ENCODE data around the gene ROCK1. TPM values are rescaled to one million over a fixed set of nuclear protein-coding genes. Genes with fewer than 3 reads are reported as not detected.
"Not testable (repeated sequence)": the region's sequence is repeated elsewhere in the genome, so short reads cannot be mapped to it uniquely, and the experiment has no call there.

ROCK1 gene
- total RNA-seq, 2 experiments from 2014 or later = 54.9 to 59.4 TPM

- no peak for DNase-seq
- no peak overlapping the region for H3K4me3 Mint-ChIP-seq
- POLR2A ChIA-PET = interaction anchor here (0.6 kb wide), 1 partner anchor 80 kb away, joined by 3 read pairs; the partner anchor contains the start of gene ROCK1
- H3K27me3 Mint-ChIP-seq = no peaks in the 10 kb centered on the region
- no peak overlapping the region for H3K27ac Mint-ChIP-seq
- peaks cover 5% of the 10 kb centered on the region for H3K4me1 Mint-ChIP-seq (ENCODE audit: low read depth)
- peaks cover 34% of the 10 kb centered on the region for H3K36me3 Mint-ChIP-seq
- peaks cover 11% of the 10 kb centered on the region for H3K9me3 Mint-ChIP-seq
- intact Hi-C loops (cut with micrococcal nuclease) = no loop called here
- CTCF ChIA-PET = no interaction called here
Observed at GRCh38 chr18:21031845-21032244, 79.8 kb downstream of the ROCK1 start.

DNA sequence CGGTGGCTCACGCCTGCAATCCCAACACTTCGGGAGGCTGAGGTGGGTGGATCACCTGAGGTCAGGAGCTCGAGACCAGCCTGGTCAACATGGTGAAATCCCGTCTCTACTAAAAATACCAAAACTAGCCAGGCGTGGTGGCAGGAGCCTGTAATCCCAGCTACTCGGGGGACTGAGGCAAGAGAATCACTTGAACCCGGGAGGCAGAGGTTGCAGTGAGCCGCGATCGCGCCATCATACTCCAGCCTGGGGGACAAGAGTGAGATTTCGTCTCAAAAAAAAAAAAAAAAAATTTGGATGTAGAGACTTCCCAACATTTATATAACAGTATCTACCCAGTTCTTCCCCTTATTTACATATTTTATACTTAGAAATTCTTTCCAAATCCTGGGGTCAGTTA lies 93.4 kb downstream of the ROCK1 start:
- H3K4me3 Mint-ChIP-seq; CTCF ChIA-PET; DNase-seq; intact Hi-C loops (cut with micrococcal nuclease); H3K27ac Mint-ChIP-seq; H3K9me3 Mint-ChIP-seq; POLR2A ChIA-PET; H3K4me1 Mint-ChIP-seq (ENCODE audit: low read depth); H3K27me3 Mint-ChIP-seq: not testable (repeated sequence)
- H3K36me3 Mint-ChIP-seq = peaks cover 39% of the 10 kb centered on the region

- Mint-ChIP-seq H3K36me3 (peaks cover 55% of the 10 kb centered on the region), H3K4me3 (no peak overlapping the region), H3K9me3 (peaks cover 18% of the 10 kb centered on the region), H3K4me1 (ENCODE audit: low read depth) (no peaks in the 10 kb centered on the region), H3K27me3 (no peaks in the 10 kb centered on the region), H3K27ac (no peak overlapping the region)
- intact Hi-C loops (cut with micrococcal nuclease) = no loop called here
- ChIA-PET POLR2A (no interaction called here), CTCF (no interaction called here)
- no peak for DNase-seq
Observed at GRCh38 chr18:21012308-21012707, 99.3 kb downstream of the ROCK1 start.

DNA sequence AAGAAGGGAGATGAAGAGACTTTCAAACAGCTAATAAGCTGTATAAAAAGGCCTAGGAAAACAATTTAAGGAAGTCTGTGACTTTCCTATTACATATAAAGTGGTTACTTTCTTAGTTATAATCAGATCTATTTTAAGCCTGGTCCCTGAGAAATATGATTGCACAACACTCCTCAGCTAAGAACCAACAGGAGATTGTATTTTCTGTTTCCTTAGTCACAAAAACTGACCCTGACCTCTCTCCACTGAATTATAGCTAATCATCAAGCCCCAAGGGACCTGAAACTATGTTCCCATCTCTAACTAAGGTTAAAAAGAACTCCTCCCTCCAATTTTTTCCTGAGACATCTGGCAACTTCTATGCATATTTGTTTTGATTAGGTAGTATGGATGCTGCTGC lies 106.9 kb downstream of the ROCK1 start:
- DNase-seq = no peak
- Mint-ChIP-seq H3K27me3 (no peaks in the 10 kb centered on the region), H3K36me3 (peaks cover 28% of the 10 kb centered on the region), H3K4me3 (no peak overlapping the region), H3K9me3 (no peaks in the 10 kb centered on the region), H3K4me1 (ENCODE audit: low read depth) (peaks cover 4% of the 10 kb centered on the region), H3K27ac (no peak overlapping the region)
- ChIA-PET CTCF (no interaction called here), POLR2A (no interaction called here)
- intact Hi-C loops (cut with micrococcal nuclease) = no loop called here

GRCh38 chr18:21000667-21001066 lies 110.9 kb downstream of the ROCK1 start:
- Mint-ChIP-seq H3K27me3 (no peaks in the 10 kb centered on the region), H3K27ac (no peak overlapping the region), H3K4me1 (ENCODE audit: low read depth) (peaks cover 26% of the 10 kb centered on the region), H3K4me3 (no peak overlapping the region), H3K36me3 (peaks cover 39% of the 10 kb centered on the region), H3K9me3 (no peaks in the 10 kb centered on the region)
- intact Hi-C loops (cut with micrococcal nuclease) = no loop called here
- ChIA-PET CTCF (interaction anchor here (1.4 kb wide), 1 partner anchor 13 kb away, joined by 3 read pairs; no protein-coding TSS in a partner anchor), POLR2A (no interaction called here)
- no peak for DNase-seq

GRCh38 chr18:20997371-20997770 lies 114.2 kb downstream of the ROCK1 start:
- no peak for DNase-seq
- Mint-ChIP-seq H3K27me3 (no peaks in the 10 kb centered on the region), H3K27ac (no peak overlapping the region), H3K9me3 (no peaks in the 10 kb centered on the region), H3K4me1 (ENCODE audit: low read depth) (peaks cover 26% of the 10 kb centered on the region), H3K36me3 (peaks cover 36% of the 10 kb centered on the region), H3K4me3 (no peak overlapping the region)
- ChIA-PET POLR2A (no interaction called here), CTCF (no interaction called here)
- intact Hi-C loops (cut with micrococcal nuclease) = no loop called here

DNA sequence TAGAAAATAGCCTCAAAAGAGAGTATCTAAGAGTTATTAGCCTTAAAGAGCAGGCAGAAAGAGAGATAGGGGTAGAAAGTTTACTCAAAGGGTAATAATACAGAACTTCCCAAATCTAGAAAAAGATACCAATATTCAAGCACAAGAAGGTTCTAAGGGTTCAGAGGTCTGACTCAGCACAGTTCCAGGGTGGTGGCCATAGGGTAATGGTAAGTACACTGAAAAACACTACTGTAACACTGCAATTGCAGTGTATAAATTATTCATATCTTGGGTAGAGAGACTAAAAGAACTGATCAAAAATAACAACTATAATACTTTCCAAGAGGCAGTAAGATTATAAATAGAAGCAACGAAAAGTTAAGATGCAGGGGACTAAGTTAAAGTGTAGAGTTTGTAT lies 115.2 kb downstream of the ROCK1 start:
- POLR2A ChIA-PET = no interaction called here
- Mint-ChIP-seq H3K36me3 (peaks cover 34% of the 10 kb centered on the region), H3K4me1 (ENCODE audit: low read depth) (peaks cover 26% of the 10 kb centered on the region), H3K27me3 (no peaks in the 10 kb centered on the region), H3K4me3 (no peak overlapping the region), H3K27ac (no peak overlapping the region), H3K9me3 (no peaks in the 10 kb centered on the region)
- DNase-seq = no peak
- CTCF ChIA-PET = no interaction called here
- intact Hi-C loops (cut with micrococcal nuclease) = no loop called here

DNA sequence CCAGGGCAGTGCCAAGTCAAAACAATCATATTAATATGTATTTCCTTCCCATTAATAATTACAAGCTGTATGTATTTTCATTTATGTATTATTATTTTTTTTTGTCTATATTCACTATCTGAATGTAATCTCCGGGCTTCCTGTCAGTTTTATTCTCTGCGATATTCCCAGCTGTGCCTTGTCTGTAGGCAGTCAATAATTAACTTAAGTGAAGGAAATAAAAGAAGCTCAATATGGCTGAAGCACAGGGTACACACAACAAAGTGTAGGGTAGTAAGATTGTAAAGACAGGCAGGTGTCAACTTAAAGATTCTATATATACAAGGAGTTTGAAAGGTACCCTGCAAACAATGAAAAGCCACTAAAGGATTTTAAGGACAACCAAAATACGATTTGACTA lies 122.9 kb downstream of the ROCK1 start:
- H3K4me1 Mint-ChIP-seq (ENCODE audit: low read depth) = no peaks in the 10 kb centered on the region
- no peaks in the 10 kb centered on the region for H3K9me3 Mint-ChIP-seq
- ChIA-PET CTCF (no interaction called here), POLR2A (no interaction called here)
- no peaks in the 10 kb centered on the region for H3K27me3 Mint-ChIP-seq
- no peak for DNase-seq
- intact Hi-C loops (cut with micrococcal nuclease) = no loop called here
- H3K4me3 Mint-ChIP-seq = no peak overlapping the region
- H3K36me3 Mint-ChIP-seq = peaks cover 31% of the 10 kb centered on the region
- H3K27ac Mint-ChIP-seq = no peak overlapping the region

- no peak overlapping the region for H3K4me3 Mint-ChIP-seq
- CTCF ChIA-PET = interaction anchor here (1.1 kb wide), 1 partner anchor 28 kb away, joined by 3 read pairs; no protein-coding TSS in a partner anchor
- peaks cover 28% of the 10 kb centered on the region for H3K36me3 Mint-ChIP-seq
- no peaks in the 10 kb centered on the region for H3K4me1 Mint-ChIP-seq (ENCODE audit: low read depth)
- peak overlapping the region; percentile 2 for H3K27ac Mint-ChIP-seq
- no peaks in the 10 kb centered on the region for H3K9me3 Mint-ChIP-seq
- POLR2A ChIA-PET = no interaction called here
- H3K27me3 Mint-ChIP-seq = no peaks in the 10 kb centered on the region
- intact Hi-C loops (cut with micrococcal nuclease) = no loop called here
- DNase-seq = no peak
Observed at GRCh38 chr18:20975077-20975476, 136.5 kb downstream of the ROCK1 start.

- H3K27ac Mint-ChIP-seq = no peak overlapping the region
- ChIA-PET CTCF (interaction anchor here (0.9 to 1.3 kb wide), 3 partner anchors 9 to 208 kb away, joined by 3 read pairs; no protein-coding TSS in a partner anchor), POLR2A (no interaction called here)
- peaks cover 19% of the 10 kb centered on the region for H3K36me3 Mint-ChIP-seq
- H3K27me3 Mint-ChIP-seq = no peaks in the 10 kb centered on the region
- no peak overlapping the region for H3K4me3 Mint-ChIP-seq
- no peaks in the 10 kb centered on the region for H3K4me1 Mint-ChIP-seq (ENCODE audit: low read depth)
- DNase-seq = no peak
- no peaks in the 10 kb centered on the region for H3K9me3 Mint-ChIP-seq
- intact Hi-C loops (cut with micrococcal nuclease) = loop anchor here (1.0 to 2.0 kb wide), 2 partner anchors 139 to 207 kb away; partner anchors contain the start of gene ROCK1
Observed at GRCh38 chr18:20971886-20972267, 139.7 kb downstream of the ROCK1 start.

- ChIA-PET CTCF (interaction anchor here (1.1 kb wide), 1 partner anchor 213 kb away, joined by 3 read pairs; no protein-coding TSS in a partner anchor), POLR2A (no interaction called here)
- no peaks in the 10 kb centered on the region for H3K9me3 Mint-ChIP-seq
- H3K27ac Mint-ChIP-seq = no peak overlapping the region
- no peaks in the 10 kb centered on the region for H3K4me1 Mint-ChIP-seq (ENCODE audit: low read depth)
- intact Hi-C loops (cut with micrococcal nuclease) = no loop called here
- no peak for DNase-seq
- no peak overlapping the region for H3K4me3 Mint-ChIP-seq
- peaks cover 27% of the 10 kb centered on the region for H3K36me3 Mint-ChIP-seq
- H3K27me3 Mint-ChIP-seq = no peaks in the 10 kb centered on the region
Observed at GRCh38 chr18:20966795-20967194, 144.8 kb downstream of the ROCK1 start.

DNA sequence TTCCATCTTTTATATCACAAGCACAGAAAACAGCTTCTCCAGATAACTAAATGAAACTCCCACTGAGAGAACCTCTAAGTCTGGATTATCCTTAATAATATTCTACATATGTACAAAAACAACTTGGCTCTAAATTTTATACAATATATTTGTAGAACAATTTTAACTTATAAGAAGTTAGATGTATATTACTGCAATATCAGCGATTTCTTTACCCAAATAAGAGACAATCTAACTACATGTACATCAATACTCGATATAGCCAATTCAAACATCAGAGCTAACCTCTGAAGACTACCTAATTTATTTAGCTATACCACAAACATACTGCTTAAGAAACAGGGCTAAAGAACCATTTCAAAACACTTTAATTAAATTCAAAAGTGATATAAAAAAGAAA lies 148.6 kb downstream of the ROCK1 start:
- H3K4me1 Mint-ChIP-seq (ENCODE audit: low read depth) = no peaks in the 10 kb centered on the region
- no peak overlapping the region for H3K4me3 Mint-ChIP-seq
- POLR2A ChIA-PET = no interaction called here
- CTCF ChIA-PET = no interaction called here
- no peaks in the 10 kb centered on the region for H3K27me3 Mint-ChIP-seq
- no peak overlapping the region for H3K27ac Mint-ChIP-seq
- peaks cover 35% of the 10 kb centered on the region for H3K36me3 Mint-ChIP-seq
- H3K9me3 Mint-ChIP-seq = no peaks in the 10 kb centered on the region
- DNase-seq = no peak
- intact Hi-C loops (cut with micrococcal nuclease) = no loop called here

- no peaks in the 10 kb centered on the region for H3K9me3 Mint-ChIP-seq
- H3K27ac Mint-ChIP-seq = no peak overlapping the region
- intact Hi-C loops (cut with micrococcal nuclease) = no loop called here
- H3K27me3 Mint-ChIP-seq = no peaks in the 10 kb centered on the region
- DNase-seq = no peak
- H3K4me3 Mint-ChIP-seq = no peak overlapping the region
- POLR2A ChIA-PET = no interaction called here
- H3K36me3 Mint-ChIP-seq = peaks cover 27% of the 10 kb centered on the region
- CTCF ChIA-PET = no interaction called here
- no peaks in the 10 kb centered on the region for H3K4me1 Mint-ChIP-seq (ENCODE audit: low read depth)
Observed at GRCh38 chr18:20960735-20961134, 150.9 kb downstream of the ROCK1 start.
